K562 (cell line): ENCODE data around the gene CDCA4. TPM values are rescaled to one million over a fixed set of nuclear protein-coding genes. Genes with fewer than 3 reads are reported as not detected.

Source experiments
- ATAC-seq: fragments of 200-7000 bp; cut with Tn5 transposase; 3 replicates; pipeline ENCODE4 v1.9.1; 2020; ENCODE audit warnings: moderate library complexity
- BruUV-seq: library from RNA; stranded (reverse); fragments of 400-500 nt; replicated peaks from 2 replicates; lab custom pipeline; 2021; lab: Mats Ljungman, UMichigan
- CTCF ChIA-PET: fragments of 300-600 bp; formaldehyde crosslinking; extraction: SDS; loops from one replicate; lab custom pipeline; 2021; ENCODE audit warnings: low intra/inter-chr PET ratio; lab: Yijun Ruan, JAX
- POLR2A ChIA-PET: fragments of 300-600, 350-650 bp; sonication (Branson Sonifier 250); formaldehyde crosslinking; extraction: SDS; loops from one replicate; lab custom pipeline; 2021; ENCODE audit warnings: antibody characterized with exemption, inconsistent platforms; lab: Yijun Ruan, JAX
- DNase-seq, 4 experiments: peaks; one replicate each; pipeline versions ENCODE4 v3.0.0 to v3.0.0-alpha.2; 2011 to 2018; ENCODE audit warnings: low spot score in 3 of 4, mixed read lengths in 3 of 4; ENCODE audit errors: extremely low read depth in 1 of 4
- FAIRE-seq: peaks from 2 replicates; lab custom pipeline; 2011; peaks lifted over from hg19 to GRCh38; lab: Jason Lieb, UNC
- H2AFZ ChIP-seq: 2 replicates; pipeline ENCODE4 v1.6.0; 2011; ENCODE audit warnings: low read depth, low read length, control low read depth, inconsistent platforms
- H3K27ac ChIP-seq: fragments of 200-600 bp; 3 replicates; pipeline ENCODE4 v1.8.0; 2011; ENCODE audit warnings: low read depth, mild to moderate bottlenecking, control low read depth, inconsistent platforms, low read length, moderate library complexity, mixed read lengths; ENCODE audit errors: extremely low read depth
- H3K27me3 ChIP-seq, 2 experiments: fragments of 300-600 bp in 1 of 2; 2 replicates in 1 of 2; 3 replicates in 1 of 2; pipeline versions ENCODE4 v1.6.0 to v1.8.0; 2011; ENCODE audit warnings: inconsistent platforms in 2 of 2, low read length in 2 of 2, mild to moderate bottlenecking in 1 of 2, mixed read lengths in 1 of 2, moderate library complexity in 1 of 2; ENCODE audit not compliant: control insufficient read depth in 2 of 2, insufficient read depth in 2 of 2
- H3K36me3 ChIP-seq: fragments of 300-600 bp; 3 replicates; pipeline ENCODE4 v1.8.0; 2011; ENCODE audit warnings: mild to moderate bottlenecking, low read length, inconsistent platforms; ENCODE audit not compliant: control insufficient read depth, insufficient read depth
- H3K4me1 ChIP-seq, 2 experiments: fragments of 200-600 bp in 1 of 2; replicated peaks in 1 of 2; 2 replicates in 1 of 2; 3 replicates in 1 of 2; pipeline versions ENCODE4 v1.5.1 to v1.8.0; 2011; ENCODE audit warnings: inconsistent platforms in 2 of 2, low read length in 2 of 2, mild to moderate bottlenecking in 1 of 2, mixed read lengths in 1 of 2, moderate library complexity in 1 of 2; ENCODE audit not compliant: control insufficient read depth in 2 of 2, insufficient read depth in 2 of 2
- H3K4me2 ChIP-seq: 2 replicates; pipeline ENCODE4 v1.6.1; 2011; ENCODE audit warnings: low read length, control low read depth, inconsistent platforms, mixed read lengths; ENCODE audit not compliant: insufficient read depth
- H3K4me3 ChIP-seq: fragments of 200-600 bp; sonication (generic), shearing (Covaris generic); 2 replicates; pipeline ENCODE4 v1.5.1; 2016; ENCODE audit warnings: control low read depth, inconsistent platforms
- H3K79me2 ChIP-seq: fragments of 200-600 bp; 3 replicates; pipeline ENCODE4 v1.8.0; 2011; ENCODE audit warnings: low read length, inconsistent platforms; ENCODE audit not compliant: control insufficient read depth, insufficient read depth
- H3K9ac ChIP-seq, 2 experiments: 2 replicates each; pipeline versions ENCODE4 v1.6.0 to v1.6.1; 2011; ENCODE audit warnings: low read depth in 2 of 2, low read length in 2 of 2, control low read depth in 1 of 2, inconsistent platforms in 1 of 2, mild to moderate bottlenecking in 1 of 2, mixed read lengths in 1 of 2; ENCODE audit not compliant: insufficient read depth in 1 of 2
- H3K9me1 ChIP-seq: one replicate; pipeline ENCODE4 v1.6.0; 2011; ENCODE audit warnings: inconsistent platforms, mild to moderate bottlenecking, low read length, moderate library complexity; ENCODE audit not compliant: control insufficient read depth, insufficient read depth
- H3K9me3 ChIP-seq: replicated peaks from 2 replicates; pipeline ENCODE4 v1.5.1; 2011; ENCODE audit warnings: low read depth, low read length, inconsistent platforms; ENCODE audit not compliant: control insufficient read depth, insufficient read depth
- H4K20me1 ChIP-seq: replicated peaks from 2 replicates; pipeline ENCODE4 v1.6.1; 2011; ENCODE audit warnings: low read length, inconsistent platforms, mixed read lengths; ENCODE audit not compliant: control insufficient read depth, insufficient read depth
- DDX20 ChIP-seq: fragments of 450-650 bp; IDR thresholded peaks from 2 replicates; pipeline ENCODE4 v1.6.1; 2016; ENCODE audit warnings: missing genetic modification characterization, low read depth, mild to moderate bottlenecking, missing compliant biosample characterization, moderate library complexity
- E2F1 ChIP-seq: sonication (generic); formaldehyde crosslinking; IDR thresholded peaks from 2 replicates; pipeline ENCODE4 v1.8.1; 2023; ENCODE audit warnings: mild to moderate bottlenecking, missing genetic modification reagents, moderate library complexity
- PRDM10 ChIP-seq: fragments of 450-650 bp; IDR thresholded peaks from 2 replicates; pipeline ENCODE4 v1.6.1; 2018; ENCODE audit not compliant: partially characterized antibody
- TBP ChIP-seq: optimal IDR thresholded peaks from 2 replicates; pipeline ENCODE3; 2011; ENCODE audit warnings: low read depth, low read length, improper control_type of control experiment
- ZNF699 ChIP-seq: fragments of 250-450 bp; sonication (Bioruptor Pico); IDR thresholded peaks from 2 replicates; pipeline ENCODE4 v1.8.0; 2021; ENCODE audit warnings: mild to moderate bottlenecking, moderate library complexity; ENCODE audit not compliant: insufficient replicate concordance
- WGBS: fragments of 100-300 bp; shearing (Covaris generic); methylation state at CpG from one replicate; pipeline ENCODE4 v1.1.6; 2016; ENCODE audit warnings: low coverage, mixed read lengths; ENCODE audit not compliant: insufficient coverage; ENCODE audit errors: missing lambda C conversion rate; 5-methylcytosine and 5-hydroxymethylcytosine counted together
- in situ Hi-C: fragments of 300-500 bp; cut with MboI; formaldehyde crosslinking; loops from 4 replicates; pipeline ENCODE4 v1.15.0; 2018; ENCODE audit warnings: inconsistent platforms, mixed read lengths
- intact Hi-C: fragments of 100-400 bp; cut with micrococcal nuclease; formaldehyde crosslinking; loops from 2 replicates; pipeline ENCODE4 v1.14.2; 2022
- polyA plus RNA-seq, 8 experiments: library from polyadenylated mRNA; depleted of rRNA in 4 of 8; stranded (reverse) in 5 of 8; unstranded in 3 of 8; fragments of >200 nt; fragmentation: Nextera tagmentation in 2 of 8; fragmentation: Illumina TruSeq in 1 of 8; extraction: Ambion mirVana in 2 of 8; extraction: Trizol in 1 of 8; gene quantifications; 2 replicates each; pipeline versions ENCODE4 v1.2.1 to v1.2.3, GENCODE V29; 2011 to 2014; ENCODE audit warnings: inconsistent platforms in 1 of 8, missing spikeins in 1 of 8
- total RNA-seq, 7 experiments: library from RNA; depleted of rRNA in 6 of 7; stranded (reverse); fragments of >200 nt in 6 of 7; fragmentation: Illumina TruSeq in 2 of 7; extraction: Trizol in 2 of 7; gene quantifications; 2 replicates each; pipeline versions ENCODE4 v1.2.1 to v1.2.3, GENCODE V29; 2011 to 2021; ENCODE audit warnings: low replicate concordance in 1 of 7
- TF ChIP-seq, protein P1 (sequence below), 2 experiments: fragments of 450-650 bp; IDR thresholded peaks; 2 replicates each; pipeline ENCODE4 v1.6.1; 2016; ENCODE audit warnings: mild to moderate bottlenecking in 2 of 2, borderline replicate concordance in 1 of 2, low read depth in 1 of 2, moderate library complexity in 1 of 2

The CDCA4 gene
- total and polyA plus RNA-seq, 9 of the 15 experiments (the other 6 are each of a cell fraction or from before 2014, with no cell fraction given) = 6.6 to 44.2 (median 23.0) TPM

DNA sequence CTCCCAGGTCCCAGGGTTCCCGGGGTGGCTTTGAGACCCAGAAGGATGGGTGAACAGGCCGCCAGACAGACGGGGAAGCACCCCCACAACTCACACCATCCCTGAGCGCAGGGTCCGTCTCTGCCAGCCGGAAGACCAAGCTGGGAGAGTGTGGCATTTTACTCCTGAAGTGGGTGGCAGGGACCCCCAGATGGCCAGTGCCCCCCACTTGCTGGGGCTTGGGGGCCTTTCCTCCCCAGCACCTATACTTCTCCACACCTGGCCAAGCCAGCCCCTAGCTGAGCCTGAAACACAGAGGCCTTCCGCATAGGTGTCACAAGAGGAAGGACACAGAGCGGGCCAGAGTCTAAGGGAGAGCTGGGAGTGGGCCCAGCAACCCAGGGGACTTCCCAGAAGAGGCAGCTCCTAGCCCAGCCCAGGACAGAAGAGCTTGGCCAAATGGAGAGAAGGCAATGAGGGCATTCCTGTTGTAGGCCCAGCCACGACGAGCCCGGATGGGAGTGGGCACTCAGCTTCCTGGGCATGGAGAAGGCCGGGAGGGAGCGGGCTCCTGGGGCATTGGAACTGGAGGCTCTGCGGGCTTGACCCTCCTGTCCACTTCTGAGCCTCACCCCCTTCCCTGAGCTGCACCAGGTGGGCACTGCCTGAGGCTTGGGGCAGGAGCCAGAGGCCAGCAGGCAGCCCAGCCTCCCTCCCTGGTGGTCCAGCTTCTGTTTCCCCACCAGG lies 46.1 kb downstream of the CDCA4 start:
- ATAC-seq (no peak), DNase-seq (no peak), FAIRE-seq (no peak)
- POLR2A ChIA-PET = interaction anchor here (0.5 to 1.2 kb wide), 2 partner anchors 21 to 112 kb away, joined by 3 to 4 read pairs; no protein-coding TSS in a partner anchor
- no peak overlapping the region for H2AFZ ChIP-seq
- H3K79me2 ChIP-seq = no peaks in the 10 kb centered on the region
- no peak overlapping the region for H3K9ac ChIP-seq
- H3K4me1 ChIP-seq = peaks cover 7 to 81% of the 10 kb centered on the region in 2 experiments; a peak in 4 of 5 replicates
- BruUV-seq = no TSS peak
- H3K9me3 ChIP-seq = no peaks in the 10 kb centered on the region
- H3K9me1 ChIP-seq = no peaks in the 10 kb centered on the region
- H4K20me1 ChIP-seq = 0 out of 2 replicates have a peak, but pooled peaks cover 11% of the 10 kb centered on the region
- no peaks in the 10 kb centered on the region for H3K27me3 ChIP-seq
- no peak overlapping the region for H3K4me3 ChIP-seq
- H3K36me3 ChIP-seq = no peaks in the 10 kb centered on the region
- no peak overlapping the region for H3K27ac ChIP-seq
- CTCF ChIA-PET = interaction anchor here (1.0 to 3.9 kb wide), 4 partner anchors 10 to 71 kb away, joined by 3 to 85 read pairs (median 6); partner anchors contain the start of gene CLBA1
- H3K4me2 ChIP-seq = no peak overlapping the region
- WGBS = 53% methylated on average over 13 of the region's 14 CpGs
- in situ Hi-C loops (loop anchor here (5.0 kb wide), 1 partner anchor 72 kb away; no protein-coding TSS in a partner anchor), intact Hi-C loops (loop anchor here (2.0 to 5.0 kb wide), 2 partner anchors 42 to 114 kb away; no protein-coding TSS in a partner anchor)
- TF ChIP-seq PRDM10 (no peak), ZNF699 (CRISPR knock-in tag) (no peak), E2F1 (CRISPR knock-in tag) (no peak), DDX20 (tag) (no peak), TBP (no peak)
- TF ChIP-seq, protein P1, sequence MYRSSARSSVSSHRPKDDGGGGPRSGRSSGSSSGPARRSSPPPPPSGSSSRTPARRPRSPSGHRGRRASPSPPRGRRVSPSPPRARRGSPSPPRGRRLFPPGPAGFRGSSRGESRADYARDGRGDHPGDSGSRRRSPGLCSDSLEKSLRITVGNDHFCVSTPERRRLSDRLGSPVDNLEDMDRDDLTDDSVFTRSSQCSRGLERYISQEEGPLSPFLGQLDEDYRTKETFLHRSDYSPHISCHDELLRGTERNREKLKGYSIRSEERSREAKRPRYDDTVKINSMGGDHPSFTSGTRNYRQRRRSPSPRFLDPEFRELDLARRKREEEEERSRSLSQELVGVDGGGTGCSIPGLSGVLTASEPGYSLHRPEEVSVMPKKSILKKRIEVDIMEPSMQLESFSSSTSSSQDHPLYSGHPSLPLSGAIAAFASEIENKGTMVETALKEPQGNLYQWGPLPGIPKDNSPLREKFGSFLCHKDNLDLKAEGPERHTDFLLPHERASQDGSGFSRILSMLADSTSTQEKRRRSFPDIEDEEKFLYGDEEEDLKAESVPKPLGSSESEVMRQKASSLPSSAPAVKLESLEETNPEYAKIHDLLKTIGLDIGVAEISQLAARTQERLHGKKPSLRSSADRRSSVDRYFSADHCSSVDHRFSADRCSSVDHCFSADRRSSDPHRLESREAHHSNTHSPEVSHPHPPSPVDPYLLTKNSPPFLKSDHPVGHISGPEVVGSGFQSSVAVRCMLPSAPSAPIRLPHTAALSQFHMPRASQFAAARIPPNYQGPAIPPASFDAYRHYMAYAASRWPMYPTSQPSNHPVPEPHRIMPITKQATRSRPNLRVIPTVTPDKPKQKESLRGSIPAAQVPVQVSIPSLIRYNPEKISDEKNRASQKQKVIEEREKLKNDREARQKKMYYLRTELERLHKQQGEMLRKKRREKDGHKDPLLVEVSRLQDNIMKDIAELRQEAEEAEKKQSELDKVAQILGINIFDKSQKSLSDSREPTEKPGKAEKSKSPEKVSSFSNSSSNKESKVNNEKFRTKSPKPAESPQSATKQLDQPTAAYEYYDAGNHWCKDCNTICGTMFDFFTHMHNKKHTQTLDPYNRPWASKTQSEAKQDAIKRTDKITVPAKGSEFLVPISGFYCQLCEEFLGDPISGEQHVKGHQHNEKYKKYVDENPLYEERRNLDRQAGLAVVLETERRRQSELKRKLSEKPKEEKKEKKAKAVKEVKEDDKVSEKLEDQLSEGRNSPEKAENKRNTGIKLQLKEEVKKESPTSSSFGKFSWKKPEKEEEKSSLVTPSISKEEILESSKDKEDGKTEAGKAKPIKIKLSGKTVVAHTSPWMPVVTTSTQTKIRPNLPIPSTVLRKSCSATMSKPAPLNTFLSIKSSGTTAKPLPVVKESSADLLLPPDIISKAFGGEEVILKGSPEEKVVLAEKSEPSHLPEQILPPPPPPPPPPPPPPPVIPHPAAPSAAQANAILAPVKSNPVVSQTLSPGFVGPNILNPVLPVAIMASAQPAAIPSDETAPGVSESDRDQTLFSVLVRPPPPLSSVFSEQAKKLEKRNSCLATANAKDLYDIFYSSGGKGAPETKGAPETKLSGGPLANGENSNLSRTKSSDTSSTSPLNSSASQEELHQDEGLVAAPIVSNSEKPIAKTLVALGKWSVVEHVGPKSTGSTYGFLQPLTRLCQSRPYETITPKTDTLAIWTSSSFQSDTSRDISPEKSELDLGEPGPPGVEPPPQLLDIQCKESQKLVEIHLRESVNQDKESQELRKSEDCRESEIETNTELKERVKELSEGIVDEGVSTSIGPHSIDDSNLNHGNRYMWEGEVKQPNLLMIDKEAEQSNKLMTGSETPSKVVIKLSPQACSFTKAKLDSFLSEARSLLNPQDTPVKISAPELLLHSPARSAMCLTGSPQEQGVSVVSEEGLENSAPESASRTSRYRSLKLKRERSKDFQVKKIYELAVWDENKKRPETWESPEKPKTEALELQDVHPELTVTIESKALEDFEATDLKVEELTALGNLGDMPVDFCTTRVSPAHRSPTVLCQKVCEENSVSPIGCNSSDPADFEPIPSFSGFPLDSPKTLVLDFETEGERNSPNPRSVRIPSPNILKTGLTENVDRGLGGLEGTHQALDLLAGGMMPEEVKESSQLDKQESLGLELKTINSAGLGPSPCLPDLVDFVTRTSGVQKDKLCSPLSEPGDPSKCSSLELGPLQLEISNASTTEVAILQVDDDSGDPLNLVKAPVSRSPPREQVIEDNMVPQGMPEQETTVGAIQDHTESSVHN (IDR thresholded peaks at IDR 0.05; ENCODE audit: borderline replicate concordance in 1 of 2, low read depth in 1 of 2) = no peak
